Measurements from ENCODE around the gene YARS2.
"Not testable (repeated sequence)": the region's sequence is repeated elsewhere in the genome, so short reads cannot be mapped to it uniquely, and the experiment has no call there.

The YARS2 gene

GRCh38 chr12:32736445-32736844, 19.3 kb downstream of the YARS2 start:
- in situ Hi-C loops (cut with HindIII; ENCODE audit: low sequenced_read_pairs): no loop called here
- no peak overlapping the region for H3K4me3 ChIP-seq (ENCODE audit: low read depth, low read length)
- no peak for DNase-seq (ENCODE audit: low read depth, low spot score)
- TF ChIP-seq CTCF (IDR thresholded peaks at IDR 0.05; ENCODE audit: low read depth, low read length): no peak

- TF ChIP-seq CTCF (IDR thresholded peaks at IDR 0.05; ENCODE audit: low read depth, low read length): no peak
- in situ Hi-C loops (cut with HindIII; ENCODE audit: low sequenced_read_pairs): no loop called here
- no peak overlapping the region for H3K4me3 ChIP-seq (ENCODE audit: low read depth, low read length)
- DNase-seq (ENCODE audit: low read depth, low spot score): no peak
Measured at GRCh38 chr12:32734952-32735351, 20.7 kb downstream of the YARS2 start.

GRCh38 chr12:32727237-32727636, 28.5 kb downstream of the YARS2 start:
- no peak overlapping the region for H3K4me3 ChIP-seq (ENCODE audit: low read depth, low read length)
- no peak for DNase-seq (ENCODE audit: low read depth, low spot score)
- TF ChIP-seq CTCF (IDR thresholded peaks at IDR 0.05; ENCODE audit: low read depth, low read length): no peak
- in situ Hi-C loops (cut with HindIII; ENCODE audit: low sequenced_read_pairs): no loop called here

- H3K4me3 ChIP-seq (ENCODE audit: low read depth, low read length): no peak overlapping the region
- TF ChIP-seq CTCF (IDR thresholded peaks at IDR 0.05; ENCODE audit: low read depth, low read length): no peak
- in situ Hi-C loops (cut with HindIII; ENCODE audit: low sequenced_read_pairs): no loop called here
- no peak for DNase-seq (ENCODE audit: low read depth, low spot score)
Measured at GRCh38 chr12:32726286-32726685, 29.4 kb downstream of the YARS2 start.

GRCh38 chr12:32725308-32725707, 30.4 kb downstream of the YARS2 start:
- H3K4me3 ChIP-seq (ENCODE audit: low read depth, low read length); in situ Hi-C loops (cut with HindIII; ENCODE audit: low sequenced_read_pairs); DNase-seq (ENCODE audit: low read depth, low spot score): not testable (repeated sequence)

GRCh38 chr12:32718926-32719325, 36.8 kb downstream of the YARS2 start:
- no peak overlapping the region for H3K4me3 ChIP-seq (ENCODE audit: low read depth, low read length)
- TF ChIP-seq CTCF (IDR thresholded peaks at IDR 0.05; ENCODE audit: low read depth, low read length): no peak
- no peak for DNase-seq (ENCODE audit: low read depth, low spot score)
- in situ Hi-C loops (cut with HindIII; ENCODE audit: low sequenced_read_pairs): no loop called here

GRCh38 chr12:32714772-32715171, 40.9 kb downstream of the YARS2 start:
- in situ Hi-C loops (cut with HindIII; ENCODE audit: low sequenced_read_pairs): no loop called here
- H3K4me3 ChIP-seq (ENCODE audit: low read depth, low read length): no peak overlapping the region
- no peak for DNase-seq (ENCODE audit: low read depth, low spot score)
- TF ChIP-seq CTCF (IDR thresholded peaks at IDR 0.05; ENCODE audit: low read depth, low read length): no peak

Measured in astrocyte of the spinal cord (primary cell).